ENCODE data around the gene TFDP2. TPM values are rescaled to one million over a fixed set of nuclear protein-coding genes. Genes with fewer than 3 reads are reported as not detected.
"Not testable (repeated sequence)": the region's sequence is repeated elsewhere in the genome, so short reads cannot be mapped to it uniquely, and the experiment has no call there.

TFDP2 gene
- total and polyA plus RNA-seq, 9 donors, result 21.3 to 43.7 (median 34.7) TPM

DNA sequence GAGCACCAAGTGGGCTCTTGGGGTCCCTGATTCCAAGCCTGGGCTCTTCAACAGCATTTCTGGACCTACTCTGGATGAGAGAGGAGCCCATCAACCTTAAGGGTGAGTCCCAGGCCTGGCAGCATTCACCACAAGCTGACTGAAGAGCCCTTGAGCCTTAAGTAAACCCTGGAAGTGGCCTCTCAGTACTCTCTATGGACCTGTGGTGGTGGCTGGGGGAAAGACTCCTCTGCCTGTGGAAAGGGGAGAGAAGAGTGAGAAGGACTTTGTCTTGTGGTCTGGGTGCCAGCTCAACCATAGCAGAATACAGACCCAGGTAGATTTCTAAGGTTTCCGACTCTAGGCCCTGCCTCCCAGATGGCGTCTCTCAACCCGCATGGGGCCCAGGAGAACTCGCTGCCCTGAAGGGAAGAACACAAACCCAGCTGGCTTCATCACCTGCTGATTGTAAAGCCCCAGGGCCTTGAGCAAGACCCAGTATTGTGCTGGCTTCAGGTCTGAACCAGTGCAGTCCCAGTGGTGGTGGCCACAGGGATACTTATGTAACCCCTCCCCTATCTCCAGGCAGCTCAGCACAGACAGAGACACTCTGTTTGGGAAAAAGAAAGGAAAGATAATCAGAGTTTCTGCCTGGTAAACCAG is 71.4 kb downstream of the TFDP2 start:
- H3K4me3 ChIP-seq (ENCODE audit: low read length), result no peak overlapping the region
- H3K4me1 ChIP-seq (ENCODE audit: control insufficient read depth, insufficient read depth, low read length), result no peaks in the 10 kb centered on the region
- H3K36me3 ChIP-seq (ENCODE audit: control insufficient read depth, insufficient read depth, low read length), result no peaks in the 10 kb centered on the region
- H3K9me3 ChIP-seq (replicated peaks; ENCODE audit: control insufficient read depth, low read depth, low read length), result no peaks in the 10 kb centered on the region
- 93% methylated on average over 4 of the region's 4 CpGs for WGBS (ENCODE audit: insufficient coverage)
- no peaks in the 10 kb centered on the region for H3K27me3 ChIP-seq (ENCODE audit: control insufficient read depth, insufficient read depth, low read length)
- no peak for DNase-seq
- no peak overlapping the region for H3K27ac ChIP-seq (ENCODE audit: low read length)

DNA sequence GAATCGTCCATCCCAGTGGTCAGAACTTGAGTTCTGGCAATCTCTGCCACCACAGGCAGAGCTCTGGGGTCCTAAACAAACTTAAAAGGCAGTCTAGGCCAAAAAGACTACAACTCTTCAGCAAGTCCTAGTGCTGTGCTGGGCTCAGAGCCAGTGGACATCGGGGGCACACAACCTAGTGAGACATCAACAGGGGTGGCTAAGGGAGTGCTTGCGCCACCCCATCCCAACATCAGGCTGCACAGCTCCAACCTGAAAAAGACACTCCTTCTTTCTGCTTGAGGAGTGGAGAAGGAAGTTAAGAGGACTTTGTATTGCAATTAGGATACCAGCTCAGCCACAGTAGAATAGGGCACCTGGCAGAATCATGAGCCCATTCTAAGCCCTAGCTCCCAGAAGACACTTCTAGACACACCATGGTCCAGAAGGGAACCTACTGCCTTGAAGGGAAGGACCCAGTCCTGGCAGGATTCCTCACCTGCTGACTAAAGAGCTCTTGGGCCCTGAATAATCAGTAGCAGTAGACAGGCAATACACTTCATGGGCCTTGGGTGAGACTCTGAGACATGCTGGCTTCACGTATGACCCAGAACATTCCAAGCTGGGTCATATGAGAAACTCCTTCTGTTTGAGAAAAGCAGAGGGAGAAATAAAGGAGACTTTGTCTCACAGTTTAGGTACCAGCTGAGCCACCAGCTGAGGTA is 72.0 kb downstream of the TFDP2 start:
- no peaks in the 10 kb centered on the region for H3K36me3 ChIP-seq (ENCODE audit: control insufficient read depth, insufficient read depth, low read length)
- H3K27ac ChIP-seq (ENCODE audit: low read length), result no peak overlapping the region
- H3K4me3 ChIP-seq (ENCODE audit: low read length), result no peak overlapping the region
- no peaks in the 10 kb centered on the region for H3K27me3 ChIP-seq (ENCODE audit: control insufficient read depth, insufficient read depth, low read length)
- DNase-seq, result no peak
- WGBS (ENCODE audit: insufficient coverage), result 76% methylated on average over 2 of the region's 4 CpGs
- H3K9me3 ChIP-seq (replicated peaks; ENCODE audit: control insufficient read depth, low read depth, low read length), result no peaks in the 10 kb centered on the region
- no peaks in the 10 kb centered on the region for H3K4me1 ChIP-seq (ENCODE audit: control insufficient read depth, insufficient read depth, low read length)

DNA sequence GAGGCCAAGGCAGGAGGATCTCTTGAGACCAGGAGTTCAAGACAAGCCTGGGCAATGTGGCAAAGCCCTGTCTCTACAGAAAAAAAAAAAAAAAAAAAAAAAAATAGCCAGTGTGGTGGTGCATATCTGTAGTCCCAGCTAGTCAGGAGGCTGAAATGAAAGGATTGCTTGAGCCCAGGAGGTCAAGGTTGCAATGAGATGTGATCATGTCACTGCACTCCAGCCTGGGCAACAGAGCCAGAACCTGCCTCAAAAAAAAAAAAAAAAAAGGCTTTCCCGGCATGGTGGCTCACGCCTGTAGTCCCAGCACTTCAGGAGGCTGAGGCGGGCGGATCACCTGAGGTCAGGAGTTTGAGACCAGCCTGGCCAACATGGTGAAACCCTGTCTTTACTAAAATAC is 73.7 kb downstream of the TFDP2 start:
- not testable (repeated sequence) for H3K4me3 ChIP-seq (ENCODE audit: low read length); H3K27ac ChIP-seq (ENCODE audit: low read length); H3K27me3 ChIP-seq (ENCODE audit: control insufficient read depth, insufficient read depth, low read length); H3K36me3 ChIP-seq (ENCODE audit: control insufficient read depth, insufficient read depth, low read length); DNase-seq; H3K9me3 ChIP-seq (replicated peaks; ENCODE audit: control insufficient read depth, low read depth, low read length); H3K4me1 ChIP-seq (ENCODE audit: control insufficient read depth, insufficient read depth, low read length)
- WGBS (ENCODE audit: insufficient coverage), result no CpG with 5 or more reads among the region's 4 CpGs

DNA sequence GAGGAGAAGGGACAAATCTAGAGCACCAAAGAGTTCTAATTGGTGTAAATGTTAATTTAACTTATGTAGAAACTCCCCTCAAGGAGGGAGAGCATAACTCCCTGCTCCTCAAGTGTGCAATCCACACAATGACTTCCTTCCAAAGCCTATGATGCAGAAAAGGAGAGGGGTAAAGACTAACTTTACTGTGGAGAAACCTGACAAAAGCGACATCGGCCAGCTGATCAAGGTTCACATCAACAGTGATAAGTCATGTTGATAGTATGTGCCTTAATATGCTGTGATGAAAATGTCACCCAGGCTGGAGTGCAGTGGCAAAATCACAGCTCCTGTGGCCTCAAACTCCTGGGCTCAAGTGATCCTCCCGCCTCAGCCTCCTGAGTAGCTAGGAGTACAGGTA is 76.5 kb downstream of the TFDP2 start:
- no peak overlapping the region for H3K27ac ChIP-seq (ENCODE audit: low read length)
- H3K36me3 ChIP-seq (ENCODE audit: control insufficient read depth, insufficient read depth, low read length), result no peaks in the 10 kb centered on the region
- no peaks in the 10 kb centered on the region for H3K27me3 ChIP-seq (ENCODE audit: control insufficient read depth, insufficient read depth, low read length)
- 100% methylated on average over 2 of the region's 3 CpGs for WGBS (ENCODE audit: insufficient coverage)
- no peak overlapping the region for H3K4me3 ChIP-seq (ENCODE audit: low read length)
- no peaks in the 10 kb centered on the region for H3K4me1 ChIP-seq (ENCODE audit: control insufficient read depth, insufficient read depth, low read length)
- DNase-seq, result no peak
- H3K9me3 ChIP-seq (replicated peaks; ENCODE audit: control insufficient read depth, low read depth, low read length), result no peaks in the 10 kb centered on the region

DNA sequence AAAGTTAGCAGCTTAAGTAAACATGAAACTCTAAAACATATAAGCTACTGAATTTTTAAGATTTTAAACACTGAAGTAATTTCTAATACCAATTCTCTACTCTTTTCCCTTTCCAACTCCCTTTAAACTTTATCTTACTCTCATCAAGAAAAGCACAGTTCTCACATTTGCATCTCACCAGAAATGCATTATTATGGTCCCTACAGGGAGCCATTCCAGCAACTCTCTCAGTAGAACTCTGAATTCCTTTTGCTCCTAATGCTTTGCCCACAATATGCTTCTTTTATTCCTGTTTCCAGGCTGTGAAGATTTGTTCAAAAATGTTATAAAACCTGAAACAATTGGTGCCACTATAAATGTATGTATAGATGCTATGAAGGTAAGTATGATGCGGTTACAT is 83.4 kb downstream of the TFDP2 start:
- Histone ChIP-seq H3K4me3 (ENCODE audit: low read length) (no peak overlapping the region), H3K27ac (ENCODE audit: low read length) (no peak overlapping the region), H3K4me1 (ENCODE audit: control insufficient read depth, insufficient read depth, low read length) (no peaks in the 10 kb centered on the region), H3K9me3 (replicated peaks; ENCODE audit: control insufficient read depth, low read depth, low read length) (no peaks in the 10 kb centered on the region), H3K27me3 (ENCODE audit: control insufficient read depth, insufficient read depth, low read length) (no peaks in the 10 kb centered on the region), H3K36me3 (ENCODE audit: control insufficient read depth, insufficient read depth, low read length) (no peaks in the 10 kb centered on the region)
- WGBS (ENCODE audit: insufficient coverage), result no CpG with 5 or more reads among the region's 1 CpG
- no peak for DNase-seq

DNA sequence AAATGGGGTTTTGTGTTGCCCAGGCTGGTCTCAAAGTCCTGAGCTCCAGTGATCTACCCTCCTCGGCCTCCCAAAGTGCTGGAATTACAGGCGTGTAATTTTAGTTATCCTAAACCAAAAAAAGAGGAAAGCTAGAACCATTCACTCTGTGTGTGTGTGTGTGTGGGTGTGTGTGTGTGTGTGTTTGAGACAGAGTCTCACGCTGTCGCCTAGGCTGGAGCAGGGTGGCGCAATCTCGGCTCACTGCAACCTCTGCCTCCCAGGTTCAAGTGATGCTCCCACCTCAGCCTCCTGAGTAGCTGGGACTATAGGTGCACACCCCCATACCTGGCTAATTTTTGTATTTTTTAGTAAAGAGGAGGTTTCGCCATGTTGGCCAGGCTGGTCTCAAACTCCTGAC is 84.0 kb downstream of the TFDP2 start:
- no peak overlapping the region for H3K27ac ChIP-seq (ENCODE audit: low read length)
- WGBS (ENCODE audit: insufficient coverage), result no CpG with 5 or more reads among the region's 7 CpGs
- no peak overlapping the region for H3K4me3 ChIP-seq (ENCODE audit: low read length)
- no peaks in the 10 kb centered on the region for H3K4me1 ChIP-seq (ENCODE audit: control insufficient read depth, insufficient read depth, low read length)
- no peaks in the 10 kb centered on the region for H3K36me3 ChIP-seq (ENCODE audit: control insufficient read depth, insufficient read depth, low read length)
- no peaks in the 10 kb centered on the region for H3K27me3 ChIP-seq (ENCODE audit: control insufficient read depth, insufficient read depth, low read length)
- no peak for DNase-seq
- no peaks in the 10 kb centered on the region for H3K9me3 ChIP-seq (replicated peaks; ENCODE audit: control insufficient read depth, low read depth, low read length)

DNA sequence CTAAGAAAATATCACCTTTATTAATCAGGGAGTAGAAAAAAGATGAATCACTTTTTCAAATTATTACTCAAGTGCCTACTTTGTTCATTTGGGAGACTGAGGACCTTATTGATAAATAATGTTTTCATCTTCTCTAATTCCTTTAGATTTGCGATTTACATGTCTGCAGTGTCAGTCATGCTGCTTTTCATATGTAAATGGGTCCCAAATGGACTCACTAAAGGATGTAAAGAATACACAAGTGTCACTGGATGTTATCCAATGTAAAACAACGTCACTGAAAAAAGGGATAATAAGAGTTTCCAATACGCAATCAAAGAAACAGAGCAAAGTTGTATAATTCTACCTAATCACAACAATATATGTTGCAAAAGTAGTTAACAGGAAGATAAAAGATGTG is 84.9 kb downstream of the TFDP2 start:
- no peak for DNase-seq
- Histone ChIP-seq H3K4me3 (ENCODE audit: low read length) (no peak overlapping the region), H3K36me3 (ENCODE audit: control insufficient read depth, insufficient read depth, low read length) (no peaks in the 10 kb centered on the region), H3K4me1 (ENCODE audit: control insufficient read depth, insufficient read depth, low read length) (no peaks in the 10 kb centered on the region), H3K27me3 (ENCODE audit: control insufficient read depth, insufficient read depth, low read length) (no peaks in the 10 kb centered on the region), H3K9me3 (replicated peaks; ENCODE audit: control insufficient read depth, low read depth, low read length) (no peaks in the 10 kb centered on the region), H3K27ac (ENCODE audit: low read length) (no peak overlapping the region)
- no CpG with 5 or more reads among the region's 3 CpGs for WGBS (ENCODE audit: insufficient coverage)

DNA sequence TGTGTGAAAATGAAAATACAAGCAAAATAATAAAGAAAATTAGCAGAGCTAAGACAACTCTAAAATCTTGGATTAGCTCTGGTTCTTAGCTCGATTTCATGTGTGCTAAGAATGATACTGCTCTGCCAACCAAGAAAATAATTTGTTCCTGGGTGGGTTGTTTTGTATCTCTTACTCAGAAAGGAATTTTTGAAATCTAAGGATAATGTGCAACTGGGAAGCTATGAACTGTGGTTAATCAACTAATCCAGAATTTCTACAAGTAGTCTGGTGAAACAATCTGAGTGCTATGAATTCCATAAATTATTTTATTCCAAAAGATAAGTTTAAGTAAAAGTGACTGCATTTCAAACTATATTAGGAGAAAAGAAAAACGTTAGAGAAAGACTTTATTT is 92.0 kb downstream of the TFDP2 start:
- no peaks in the 10 kb centered on the region for H3K27me3 ChIP-seq (ENCODE audit: control insufficient read depth, insufficient read depth, low read length)
- no peaks in the 10 kb centered on the region for H3K9me3 ChIP-seq (replicated peaks; ENCODE audit: control insufficient read depth, low read depth, low read length)
- no CpG with 5 or more reads among the region's 2 CpGs for WGBS (ENCODE audit: insufficient coverage)
- DNase-seq, result peak; percentile 40
- H3K27ac ChIP-seq (ENCODE audit: low read length), result peak overlapping the region; percentile 38
- no peak overlapping the region for H3K4me3 ChIP-seq (ENCODE audit: low read length)
- no peaks in the 10 kb centered on the region for H3K36me3 ChIP-seq (ENCODE audit: control insufficient read depth, insufficient read depth, low read length)
- H3K4me1 ChIP-seq (ENCODE audit: control insufficient read depth, insufficient read depth, low read length), result peaks cover 9% of the 10 kb centered on the region

DNA sequence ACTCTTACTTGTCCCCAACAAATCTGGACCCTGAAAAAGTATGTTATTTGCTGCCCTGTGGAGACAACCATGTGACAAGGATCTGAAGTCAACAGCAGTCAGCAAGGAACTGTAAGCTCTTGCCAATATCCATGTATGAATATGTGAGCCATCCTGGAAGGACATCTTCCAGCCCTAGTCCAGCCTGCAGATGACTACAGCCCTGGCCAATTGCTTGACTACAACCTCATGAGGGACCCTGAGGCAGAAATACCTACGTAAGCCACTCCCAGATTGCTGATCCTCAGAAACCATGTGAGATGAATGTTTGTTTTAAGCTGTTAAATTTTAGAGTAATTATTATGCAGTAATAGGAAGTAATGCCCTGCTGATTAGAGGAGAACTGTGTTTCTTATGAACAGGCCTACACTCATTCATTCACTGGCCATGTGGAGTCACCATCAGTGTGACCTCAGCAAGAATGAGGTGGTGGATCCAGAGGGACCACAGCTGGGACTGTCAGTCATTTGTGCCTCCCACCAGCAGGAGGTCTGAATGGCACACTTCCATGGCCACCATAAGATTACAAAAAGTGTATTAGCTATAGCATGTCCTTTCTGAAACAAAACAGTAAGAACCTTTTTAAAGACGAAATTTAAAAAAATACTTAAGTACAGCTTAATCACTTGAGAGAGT is 92.6 kb downstream of the TFDP2 start:
- H3K9me3 ChIP-seq (replicated peaks; ENCODE audit: control insufficient read depth, low read depth, low read length), result no peaks in the 10 kb centered on the region
- no peak overlapping the region for H3K4me3 ChIP-seq (ENCODE audit: low read length)
- H3K36me3 ChIP-seq (ENCODE audit: control insufficient read depth, insufficient read depth, low read length), result no peaks in the 10 kb centered on the region
- DNase-seq, result peak; percentile 82
- WGBS (ENCODE audit: insufficient coverage), result 86% methylated on average over 1 of the region's 2 CpGs
- H3K27me3 ChIP-seq (ENCODE audit: control insufficient read depth, insufficient read depth, low read length), result no peaks in the 10 kb centered on the region
- H3K27ac ChIP-seq (ENCODE audit: low read length), result peak overlapping the region; percentile 78
- H3K4me1 ChIP-seq (ENCODE audit: control insufficient read depth, insufficient read depth, low read length), result peaks cover 9% of the 10 kb centered on the region

DNA sequence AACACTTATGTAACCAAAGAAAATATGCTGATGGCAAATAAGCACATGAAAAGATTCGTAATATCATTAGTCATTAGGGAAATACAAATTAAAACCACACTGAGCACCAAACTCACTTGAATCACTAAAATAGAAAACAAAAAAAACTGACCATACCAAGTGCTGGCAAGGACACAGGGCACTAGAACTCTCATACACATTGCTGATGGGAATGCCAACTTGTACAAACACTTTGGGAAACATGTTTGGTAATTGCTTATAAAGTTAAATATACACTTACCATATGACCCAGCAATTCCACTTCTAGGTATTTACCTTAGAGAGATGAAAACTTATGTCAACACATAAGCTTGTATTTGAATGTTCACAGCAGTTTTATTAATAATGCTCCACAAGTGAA is 95.5 kb downstream of the TFDP2 start:
- no peaks in the 10 kb centered on the region for H3K27me3 ChIP-seq (ENCODE audit: control insufficient read depth, insufficient read depth, low read length)
- no peak overlapping the region for H3K27ac ChIP-seq (ENCODE audit: low read length)
- peaks cover 9% of the 10 kb centered on the region for H3K4me1 ChIP-seq (ENCODE audit: control insufficient read depth, insufficient read depth, low read length)
- no peaks in the 10 kb centered on the region for H3K36me3 ChIP-seq (ENCODE audit: control insufficient read depth, insufficient read depth, low read length)
- H3K4me3 ChIP-seq (ENCODE audit: low read length), result no peak overlapping the region
- H3K9me3 ChIP-seq (replicated peaks; ENCODE audit: control insufficient read depth, low read depth, low read length), result no peaks in the 10 kb centered on the region
- no peak for DNase-seq
- WGBS (ENCODE audit: insufficient coverage), result no CpG with 5 or more reads among the region's 1 CpG

Measured in muscle of leg (tissue), 11 donors.